GM23338 (cell line): Measurements from ENCODE around the gene COX14. TPM values are rescaled to one million over a fixed set of nuclear protein-coding genes. Genes with fewer than 3 reads are reported as not detected.

ENCODE experiments used
- ATAC-seq: fragments of 200-7000 bp; cut with Tn5 transposase; 3 replicates; pipeline ENCODE4 v1.9.1; 2020
- DNase-seq: peaks from one replicate; pipeline ENCODE4 v3.0.0-alpha.2; 2015; ENCODE audit warnings: low spot score
- H2AFZ ChIP-seq: fragments of 200-600 bp; sonication (generic); 2 replicates; pipeline ENCODE4 v1.8.0; 2016; ENCODE audit warnings: antibody characterized with exemption, mild to moderate bottlenecking, moderate library complexity
- H3F3A ChIP-seq: fragments of 200-600 bp; sonication (generic); replicated peaks from 2 replicates; pipeline ENCODE4 v1.8.0; 2017; ENCODE audit warnings: antibody characterized with exemption, mixed run types, low read depth
- H3K27ac ChIP-seq: fragments of 200-600 bp; sonication (generic); 2 replicates; pipeline ENCODE4 v1.6.1; 2016; ENCODE audit warnings: low read depth
- H3K27me3 ChIP-seq: fragments of 200-600 bp; sonication (generic); 2 replicates; pipeline ENCODE4 v1.8.0; 2016; ENCODE audit warnings: mild to moderate bottlenecking, mixed run types, moderate library complexity; ENCODE audit not compliant: insufficient read depth
- H3K36me3 ChIP-seq: fragments of 200-600 bp; sonication (generic); 2 replicates; pipeline ENCODE4 v1.8.0; 2016; ENCODE audit warnings: mild to moderate bottlenecking; ENCODE audit not compliant: insufficient read depth
- H3K4me1 ChIP-seq: fragments of 200-600 bp; sonication (generic); 2 replicates; pipeline ENCODE4 v1.8.0; 2016; ENCODE audit warnings: mild to moderate bottlenecking, moderate library complexity; ENCODE audit not compliant: insufficient read depth
- H3K4me2 ChIP-seq: fragments of 200-600 bp; sonication (generic); 2 replicates; pipeline ENCODE4 v1.7.1; 2017; ENCODE audit warnings: mixed run types
- H3K4me3 ChIP-seq: fragments of 200-600 bp; sonication (generic); 2 replicates; pipeline ENCODE4 v1.6.1; 2016; ENCODE audit warnings: mixed run types
- H3K79me2 ChIP-seq: fragments of 200-600 bp; sonication (generic); replicated peaks from 2 replicates; pipeline ENCODE4 v1.8.0; 2017; ENCODE audit warnings: mild to moderate bottlenecking; ENCODE audit not compliant: insufficient read depth
- H3K9me2 ChIP-seq: fragments of 200-600 bp; sonication (generic); 2 replicates; pipeline ENCODE4 v1.8.0; 2017; ENCODE audit not compliant: insufficient read depth
- H4K20me1 ChIP-seq: fragments of 200-600 bp; sonication (generic); replicated peaks from 2 replicates; pipeline ENCODE4 v1.8.0; 2017; ENCODE audit warnings: mild to moderate bottlenecking; ENCODE audit not compliant: insufficient read depth
- H3K27ac Mint-ChIP-seq: 2 replicates; pipeline ENCODE4 v1.8.0; 2020; ENCODE audit warnings: inconsistent platforms, mild to moderate bottlenecking, moderate library complexity, mixed read lengths
- H3K27me3 Mint-ChIP-seq: 3 replicates; pipeline ENCODE4 v1.8.0; 2022; ENCODE audit warnings: low read depth, mild to moderate bottlenecking, moderate library complexity, mixed read lengths, inconsistent platforms; ENCODE audit not compliant: insufficient read depth, poor library complexity
- H3K36me3 Mint-ChIP-seq: 3 replicates; pipeline ENCODE4 v1.8.0; 2021; ENCODE audit warnings: low read depth, mild to moderate bottlenecking, inconsistent platforms, moderate library complexity, mixed read lengths
- H3K4me1 Mint-ChIP-seq: 3 replicates; pipeline ENCODE4 v1.8.0; 2020; ENCODE audit warnings: mild to moderate bottlenecking, inconsistent platforms, mixed read lengths
- H3K4me3 Mint-ChIP-seq: 3 replicates; pipeline ENCODE4 v1.8.0; 2021; ENCODE audit warnings: moderate library complexity, mild to moderate bottlenecking, inconsistent platforms, mixed read lengths
- H3K9me3 Mint-ChIP-seq: 3 replicates; pipeline ENCODE4 v1.8.0; 2020; ENCODE audit warnings: moderate library complexity, mild to moderate bottlenecking, inconsistent platforms, mixed read lengths
- CREB1 ChIP-seq: fragments of 250-450 bp; sonication (Bioruptor Pico); IDR thresholded peaks from 2 replicates; pipeline ENCODE4 v1.5.0; 2020; ENCODE audit warnings: low read depth, mild to moderate bottlenecking, moderate library complexity
- EZH2 ChIP-seq: fragments of 200-600 bp; sonication (generic); IDR thresholded peaks from one replicate; pipeline ENCODE4 v1.8.0; 2017; ENCODE audit warnings: antibody characterized with exemption, mild to moderate bottlenecking, low read depth; ENCODE audit not compliant: unreplicated experiment
- EZH2phosphoT487 ChIP-seq: fragments of 200-600 bp; sonication (generic); IDR thresholded peaks from one replicate; pipeline ENCODE4 v1.8.1; 2018; ENCODE audit warnings: antibody characterized with exemption; ENCODE audit not compliant: unreplicated experiment
- NANOG ChIP-seq: IDR thresholded peaks from 2 replicates; pipeline ENCODE4 v1.6.1; 2016; ENCODE audit warnings: antibody characterized with exemption, borderline replicate concordance
- POLR2AphosphoS5 ChIP-seq: IDR thresholded peaks from 2 replicates; pipeline ENCODE4 v1.6.1; 2016; ENCODE audit warnings: antibody characterized with exemption, low read depth
- STAT1 ChIP-seq: IDR thresholded peaks from one replicate; pipeline ENCODE4 v1.6.1; 2016; ENCODE audit warnings: antibody characterized with exemption; ENCODE audit not compliant: unreplicated experiment
- ZNF114 ChIP-seq: fragments of 250-450 bp; sonication (Bioruptor Pico); IDR thresholded peaks from 2 replicates; pipeline ENCODE4 v1.5.0; 2020; ENCODE audit warnings: mild to moderate bottlenecking, moderate library complexity
- ZNF331 ChIP-seq: fragments of 250-450 bp; sonication (Bioruptor Pico); IDR thresholded peaks from 2 replicates; pipeline ENCODE4 v1.5.0; 2020; ENCODE audit warnings: low read depth, mild to moderate bottlenecking, moderate library complexity
- polyA plus RNA-seq: library from polyadenylated mRNA; unstranded; fragments of >200 nt; fragmentation: Nextera tagmentation; extraction: Ambion mirVana; gene quantifications from 2 replicates; pipeline ENCODE4 v1.2.1, GENCODE V29; 2016
- total RNA-seq: library from RNA; depleted of rRNA; stranded (reverse); fragments of >200 nt; shearing (Covaris generic); gene quantifications from 2 replicates; pipeline ENCODE4 v1.2.3, GENCODE V29; 2014
- TF ChIP-seq, protein P1 (sequence below), 2 experiments: fragments of 200-600 bp in 1 of 2; sonication (generic) in 1 of 2; conservative IDR thresholded peaks; 2 replicates each; pipeline versions ENCODE4 v1.5.1 to v1.6.1; 2016 to 2017; ENCODE audit warnings: antibody characterized with exemption in 2 of 2, low read depth in 2 of 2, mild to moderate bottlenecking in 2 of 2, moderate library complexity in 1 of 2
- TF ChIP-seq, protein P2 (sequence below): fragments of 250-450 bp; sonication (Bioruptor Pico); IDR thresholded peaks from 2 replicates; pipeline ENCODE4 v1.5.0; 2020; ENCODE audit warnings: mild to moderate bottlenecking, moderate library complexity
- TF ChIP-seq, protein P3 (sequence below): IDR thresholded peaks from 2 replicates; pipeline ENCODE4 v1.6.1; 2016; ENCODE audit warnings: antibody characterized with exemption

COX14 gene
- total and polyA plus RNA-seq, 2 experiments from 2014 or later, result 43.7 to 73.5 TPM

DNA sequence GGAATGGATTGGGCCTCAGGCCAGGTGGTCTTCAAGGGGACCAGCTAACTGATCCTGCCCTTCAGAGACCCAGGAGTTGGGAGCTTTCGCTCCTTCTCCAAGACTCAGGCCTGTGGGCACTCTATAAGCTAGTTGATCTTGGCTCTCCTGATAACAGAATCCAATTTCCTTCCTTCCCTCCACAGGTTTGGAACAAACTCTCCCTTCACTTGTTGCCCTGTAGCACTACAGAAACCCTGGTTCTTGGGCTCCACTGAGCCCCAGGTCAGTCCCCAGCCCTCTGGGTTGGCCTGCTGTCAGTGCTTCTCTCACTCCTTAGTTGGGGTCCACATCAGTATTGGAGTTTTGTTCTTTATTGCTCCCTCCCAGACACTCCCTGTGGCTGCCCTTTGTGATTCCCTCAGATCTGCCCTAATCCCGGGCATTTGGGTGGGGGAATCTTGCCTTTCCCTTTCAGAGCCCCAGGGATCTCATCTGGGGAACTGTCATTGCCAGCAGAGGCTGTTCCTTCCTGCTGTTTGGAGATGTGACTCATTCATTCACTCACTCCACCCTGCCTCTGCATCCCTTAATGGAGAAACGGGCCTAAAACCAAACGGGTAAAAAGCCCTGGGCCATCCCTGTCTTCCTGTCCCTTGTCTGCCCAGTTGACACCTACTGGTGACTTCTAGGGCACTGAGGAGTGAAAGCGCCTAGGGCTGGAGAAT lies 12.6 kb upstream of the COX14 start:
- no peak for TF ChIP-seq ZNF331 (CRISPR knock-in tag)
- no peak for TF ChIP-seq EZH2
- no peaks in the 10 kb centered on the region for H3K79me2 ChIP-seq
- peaks cover 44% of the 10 kb centered on the region for H3K36me3 ChIP-seq
- no peak overlapping the region; the same call in 1 of the 2 replicates for H3K27ac ChIP-seq
- peaks cover 8% of the 10 kb centered on the region for H4K20me1 ChIP-seq
- Mint-ChIP-seq H3K9me3 (no peaks in the 10 kb centered on the region), H3K27ac (peak overlapping the region; percentile 23; the same call in 1 of the 2 replicates), H3K36me3 (peaks cover 69% of the 10 kb centered on the region), H3K4me1 (peaks cover 38% of the 10 kb centered on the region), H3K4me3 (no peak overlapping the region), H3K27me3 (peaks cover 7% of the 10 kb centered on the region)
- DNase-seq, result no peak
- no peaks in the 10 kb centered on the region for H3K9me2 ChIP-seq
- no peak for ATAC-seq
- H2AFZ ChIP-seq, result no peak overlapping the region
- no peak overlapping the region for H3K4me3 ChIP-seq
- peaks cover 8% of the 10 kb centered on the region; the same call in 1 of the 2 replicates for H3F3A ChIP-seq
- peaks cover 12% of the 10 kb centered on the region; the same call in 1 of the 2 replicates for H3K4me1 ChIP-seq
- H3K27me3 ChIP-seq, result no peaks in the 10 kb centered on the region
- no peak overlapping the region for H3K4me2 ChIP-seq

DNA sequence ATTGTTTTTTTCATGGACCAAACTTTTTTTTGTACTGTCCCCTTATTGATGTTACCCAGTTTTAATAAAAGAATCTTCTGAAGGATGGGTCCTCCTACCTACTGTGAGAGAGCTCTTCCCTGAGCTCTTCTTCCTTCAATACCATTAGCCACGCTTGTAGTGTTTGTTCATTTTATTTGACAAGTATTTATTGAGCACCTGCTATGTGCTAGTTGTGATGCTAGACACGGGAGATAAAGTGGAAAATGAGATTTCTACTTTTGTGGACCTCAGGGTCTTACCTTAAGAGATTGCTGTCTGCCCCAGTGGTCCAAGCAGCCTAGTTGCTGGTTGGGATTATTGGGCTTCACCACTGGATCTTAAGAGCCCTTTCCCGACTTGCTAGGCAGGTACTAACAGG lies 11.5 kb upstream of the COX14 start:
- no peak overlapping the region for H3K27ac Mint-ChIP-seq
- H3K9me3 Mint-ChIP-seq, result no peaks in the 10 kb centered on the region
- H3K36me3 ChIP-seq, result peaks cover 36% of the 10 kb centered on the region
- TF ChIP-seq EZH2 (no peak), POLR2AphosphoS5 (no peak), NANOG (no peak), ZNF114 (CRISPR knock-in tag) (no peak), EZH2phosphoT487 (no peak), ZNF331 (CRISPR knock-in tag) (no peak), CREB1 (CRISPR knock-in tag) (no peak), STAT1 (no peak)
- TF ChIP-seq, protein P1, sequence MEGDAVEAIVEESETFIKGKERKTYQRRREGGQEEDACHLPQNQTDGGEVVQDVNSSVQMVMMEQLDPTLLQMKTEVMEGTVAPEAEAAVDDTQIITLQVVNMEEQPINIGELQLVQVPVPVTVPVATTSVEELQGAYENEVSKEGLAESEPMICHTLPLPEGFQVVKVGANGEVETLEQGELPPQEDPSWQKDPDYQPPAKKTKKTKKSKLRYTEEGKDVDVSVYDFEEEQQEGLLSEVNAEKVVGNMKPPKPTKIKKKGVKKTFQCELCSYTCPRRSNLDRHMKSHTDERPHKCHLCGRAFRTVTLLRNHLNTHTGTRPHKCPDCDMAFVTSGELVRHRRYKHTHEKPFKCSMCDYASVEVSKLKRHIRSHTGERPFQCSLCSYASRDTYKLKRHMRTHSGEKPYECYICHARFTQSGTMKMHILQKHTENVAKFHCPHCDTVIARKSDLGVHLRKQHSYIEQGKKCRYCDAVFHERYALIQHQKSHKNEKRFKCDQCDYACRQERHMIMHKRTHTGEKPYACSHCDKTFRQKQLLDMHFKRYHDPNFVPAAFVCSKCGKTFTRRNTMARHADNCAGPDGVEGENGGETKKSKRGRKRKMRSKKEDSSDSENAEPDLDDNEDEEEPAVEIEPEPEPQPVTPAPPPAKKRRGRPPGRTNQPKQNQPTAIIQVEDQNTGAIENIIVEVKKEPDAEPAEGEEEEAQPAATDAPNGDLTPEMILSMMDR (conservative IDR thresholded peaks at IDR 0.05; ENCODE audit: low read depth in 2 of 2), result no peak
- TF ChIP-seq, protein P2, sequence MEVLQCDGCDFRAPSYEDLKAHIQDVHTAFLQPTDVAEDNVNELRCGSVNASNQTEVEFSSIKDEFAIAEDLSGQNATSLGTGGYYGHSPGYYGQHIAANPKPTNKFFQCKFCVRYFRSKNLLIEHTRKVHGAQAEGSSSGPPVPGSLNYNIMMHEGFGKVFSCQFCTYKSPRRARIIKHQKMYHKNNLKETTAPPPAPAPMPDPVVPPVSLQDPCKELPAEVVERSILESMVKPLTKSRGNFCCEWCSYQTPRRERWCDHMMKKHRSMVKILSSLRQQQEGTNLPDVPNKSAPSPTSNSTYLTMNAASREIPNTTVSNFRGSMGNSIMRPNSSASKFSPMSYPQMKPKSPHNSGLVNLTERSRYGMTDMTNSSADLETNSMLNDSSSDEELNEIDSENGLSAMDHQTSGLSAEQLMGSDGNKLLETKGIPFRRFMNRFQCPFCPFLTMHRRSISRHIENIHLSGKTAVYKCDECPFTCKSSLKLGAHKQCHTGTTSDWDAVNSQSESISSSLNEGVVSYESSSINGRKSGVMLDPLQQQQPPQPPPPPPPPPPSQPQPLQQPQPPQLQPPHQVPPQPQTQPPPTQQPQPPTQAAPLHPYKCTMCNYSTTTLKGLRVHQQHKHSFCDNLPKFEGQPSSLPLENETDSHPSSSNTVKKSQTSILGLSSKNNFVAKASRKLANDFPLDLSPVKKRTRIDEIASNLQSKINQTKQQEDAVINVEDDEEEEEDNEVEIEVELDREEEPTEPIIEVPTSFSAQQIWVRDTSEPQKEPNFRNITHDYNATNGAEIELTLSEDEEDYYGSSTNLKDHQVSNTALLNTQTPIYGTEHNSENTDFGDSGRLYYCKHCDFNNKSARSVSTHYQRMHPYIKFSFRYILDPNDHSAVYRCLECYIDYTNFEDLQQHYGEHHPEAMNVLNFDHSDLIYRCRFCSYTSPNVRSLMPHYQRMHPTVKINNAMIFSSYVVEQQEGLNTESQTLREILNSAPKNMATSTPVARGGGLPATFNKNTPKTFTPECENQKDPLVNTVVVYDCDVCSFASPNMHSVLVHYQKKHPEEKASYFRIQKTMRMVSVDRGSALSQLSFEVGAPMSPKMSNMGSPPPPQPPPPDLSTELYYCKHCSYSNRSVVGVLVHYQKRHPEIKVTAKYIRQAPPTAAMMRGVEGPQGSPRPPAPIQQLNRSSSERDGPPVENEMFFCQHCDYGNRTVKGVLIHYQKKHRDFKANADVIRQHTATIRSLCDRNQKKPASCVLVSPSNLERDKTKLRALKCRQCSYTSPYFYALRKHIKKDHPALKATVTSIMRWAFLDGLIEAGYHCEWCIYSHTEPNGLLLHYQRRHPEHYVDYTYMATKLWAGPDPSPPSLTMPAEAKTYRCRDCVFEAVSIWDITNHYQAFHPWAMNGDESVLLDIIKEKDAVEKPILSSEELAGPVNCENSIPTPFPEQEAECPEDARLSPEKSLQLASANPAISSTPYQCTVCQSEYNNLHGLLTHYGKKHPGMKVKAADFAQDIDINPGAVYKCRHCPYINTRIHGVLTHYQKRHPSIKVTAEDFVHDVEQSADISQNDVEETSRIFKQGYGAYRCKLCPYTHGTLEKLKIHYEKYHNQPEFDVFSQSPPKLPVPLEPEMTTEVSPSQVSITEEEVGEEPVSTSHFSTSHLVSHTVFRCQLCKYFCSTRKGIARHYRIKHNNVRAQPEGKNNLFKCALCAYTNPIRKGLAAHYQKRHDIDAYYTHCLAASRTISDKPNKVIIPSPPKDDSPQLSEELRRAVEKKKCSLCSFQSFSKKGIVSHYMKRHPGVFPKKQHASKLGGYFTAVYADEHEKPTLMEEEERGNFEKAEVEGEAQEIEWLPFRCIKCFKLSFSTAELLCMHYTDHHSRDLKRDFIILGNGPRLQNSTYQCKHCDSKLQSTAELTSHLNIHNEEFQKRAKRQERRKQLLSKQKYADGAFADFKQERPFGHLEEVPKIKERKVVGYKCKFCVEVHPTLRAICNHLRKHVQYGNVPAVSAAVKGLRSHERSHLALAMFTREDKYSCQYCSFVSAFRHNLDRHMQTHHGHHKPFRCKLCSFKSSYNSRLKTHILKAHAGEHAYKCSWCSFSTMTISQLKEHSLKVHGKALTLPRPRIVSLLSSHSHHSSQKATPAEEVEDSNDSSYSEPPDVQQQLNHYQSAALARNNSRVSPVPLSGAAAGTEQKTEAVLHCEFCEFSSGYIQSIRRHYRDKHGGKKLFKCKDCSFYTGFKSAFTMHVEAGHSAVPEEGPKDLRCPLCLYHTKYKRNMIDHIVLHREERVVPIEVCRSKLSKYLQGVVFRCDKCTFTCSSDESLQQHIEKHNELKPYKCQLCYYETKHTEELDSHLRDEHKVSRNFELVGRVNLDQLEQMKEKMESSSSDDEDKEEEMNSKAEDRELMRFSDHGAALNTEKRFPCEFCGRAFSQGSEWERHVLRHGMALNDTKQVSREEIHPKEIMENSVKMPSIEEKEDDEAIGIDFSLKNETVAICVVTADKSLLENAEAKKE (CRISPR knock-in tag), result no peak
- TF ChIP-seq, protein P3, sequence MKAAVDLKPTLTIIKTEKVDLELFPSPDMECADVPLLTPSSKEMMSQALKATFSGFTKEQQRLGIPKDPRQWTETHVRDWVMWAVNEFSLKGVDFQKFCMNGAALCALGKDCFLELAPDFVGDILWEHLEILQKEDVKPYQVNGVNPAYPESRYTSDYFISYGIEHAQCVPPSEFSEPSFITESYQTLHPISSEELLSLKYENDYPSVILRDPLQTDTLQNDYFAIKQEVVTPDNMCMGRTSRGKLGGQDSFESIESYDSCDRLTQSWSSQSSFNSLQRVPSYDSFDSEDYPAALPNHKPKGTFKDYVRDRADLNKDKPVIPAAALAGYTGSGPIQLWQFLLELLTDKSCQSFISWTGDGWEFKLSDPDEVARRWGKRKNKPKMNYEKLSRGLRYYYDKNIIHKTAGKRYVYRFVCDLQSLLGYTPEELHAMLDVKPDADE, result no peak

More for the DNA sequence above, 11.5 kb upstream of the COX14 start:
- Histone ChIP-seq H4K20me1 (peaks cover 6% of the 10 kb centered on the region), H3K4me1 (peaks cover 12% of the 10 kb centered on the region; the same call in 1 of the 2 replicates), H3K79me2 (no peaks in the 10 kb centered on the region), H3K27me3 (no peaks in the 10 kb centered on the region), H3K4me3 (no peak overlapping the region), H2AFZ (no peak overlapping the region), H3K4me2 (no peak overlapping the region), H3K27ac (peak overlapping the region; percentile 36; the same call in 1 of the 2 replicates), H3F3A (peaks cover 8% of the 10 kb centered on the region; the same call in 1 of the 2 replicates), H3K9me2 (no peaks in the 10 kb centered on the region)
- peaks cover 58% of the 10 kb centered on the region for H3K36me3 Mint-ChIP-seq
- no peak for ATAC-seq
- H3K4me3 Mint-ChIP-seq, result no peak overlapping the region
- no peak for DNase-seq
- H3K4me1 Mint-ChIP-seq, result peaks cover 39% of the 10 kb centered on the region
- H3K27me3 Mint-ChIP-seq, result peaks cover 9% of the 10 kb centered on the region
